Mucosa of descending colon (tissue), 3 donors: ENCODE data around the gene RPS19BP1. TPM values are rescaled to one million over a fixed set of nuclear protein-coding genes. Genes with fewer than 3 reads are reported as not detected.

Source experiments
- ATAC-seq: fragments of 200-7000 bp; cut with Tn5 transposase; one replicate; pipeline ENCODE4 v1.9.1; 2020; ENCODE audit warnings: mild to moderate bottlenecking, moderate library complexity
- DNase-seq, 3 donors: peaks; one replicate each; pipeline ENCODE4 v3.0.0-alpha.2; 2020
- H3K36me3 ChIP-seq: fragments of 200-600 bp; one replicate; pipeline ENCODE4 v1.8.0; 2021; ENCODE audit warnings: low read depth, mild to moderate bottlenecking
- H3K4me1 ChIP-seq: fragments of 200-600 bp; one replicate; pipeline ENCODE4 v1.8.0; 2021; ENCODE audit warnings: low read depth, mild to moderate bottlenecking
- H3K4me3 ChIP-seq: fragments of 200-600 bp; one replicate; pipeline ENCODE4 v1.8.0; 2021; ENCODE audit warnings: mild to moderate bottlenecking
- H3K9me3 ChIP-seq: fragments of 200-600 bp; one replicate; pipeline ENCODE4 v1.8.0; 2021; ENCODE audit warnings: mild to moderate bottlenecking
- intact Hi-C, 2 donors: fragments of 100-400 bp; cut with DNase I in 1 of 2; cut with micrococcal nuclease in 1 of 2; formaldehyde crosslinking; loops; one replicate each; pipeline versions ENCODE4 v1.11.0 to v1.11.1; 2022; cut with DNase I, micrococcal nuclease
- total RNA-seq, 3 donors: library from RNA; stranded (reverse); fragmentation: NEBNext Ultra II Directional in 2 of 3; extraction: Animal tissue kit (Norgen Biotek cat#: 25700) in 2 of 3; gene quantifications; one replicate each; pipeline versions ENCODE4 v1.2.1 to v1.2.4, GENCODE V29; 2021 to 2023
- TF ChIP-seq, protein P1 (sequence below): fragments of 200-600 bp; IDR thresholded peaks from one replicate; pipeline ENCODE4 v1.8.0; 2022; ENCODE audit warnings: antibody characterized with exemption, mild to moderate bottlenecking
- donor health status: DM: no; HTN: no; CAD: no; lungs with moderate emphysema.
- donor health status: DM: no; HTN: no; CAD: no.
- donor health status: DM: no; HTN: yes; CAD: no.

Gene RPS19BP1
- total RNA-seq, 3 donors from 2014 or later: 59.1 to 77.7 (median 61.2) TPM

DNA sequence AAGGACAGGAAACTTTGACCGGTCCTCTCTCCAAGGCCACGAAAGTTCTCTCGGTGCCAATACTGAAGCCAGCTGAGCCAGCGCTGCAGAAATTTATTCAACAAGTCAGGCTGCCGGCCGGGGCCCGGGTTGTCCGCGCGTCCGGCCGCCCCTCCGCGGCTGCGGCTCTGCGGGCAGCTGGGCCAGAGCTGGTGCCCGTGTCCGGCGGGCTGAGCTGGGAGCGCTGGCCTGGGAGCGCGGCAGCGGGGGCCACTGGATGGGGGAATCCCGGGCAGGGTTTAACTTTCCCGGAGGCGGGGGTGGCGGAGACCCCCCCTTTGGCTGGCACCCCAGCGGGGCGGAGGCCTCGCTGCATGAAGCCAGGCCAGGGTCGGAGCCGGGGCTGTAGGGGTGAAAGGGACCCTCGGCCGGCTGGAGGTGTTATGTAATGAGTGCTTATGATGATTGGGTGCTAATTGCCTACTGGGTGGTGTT, 25.7 kb upstream of the RPS19BP1 start:
- Histone ChIP-seq H3K4me1 (peaks cover 7% of the 10 kb centered on the region), H3K36me3 (no peaks in the 10 kb centered on the region), H3K9me3 (no peaks in the 10 kb centered on the region), H3K4me3 (no peak overlapping the region)
- TF ChIP-seq, protein P1, sequence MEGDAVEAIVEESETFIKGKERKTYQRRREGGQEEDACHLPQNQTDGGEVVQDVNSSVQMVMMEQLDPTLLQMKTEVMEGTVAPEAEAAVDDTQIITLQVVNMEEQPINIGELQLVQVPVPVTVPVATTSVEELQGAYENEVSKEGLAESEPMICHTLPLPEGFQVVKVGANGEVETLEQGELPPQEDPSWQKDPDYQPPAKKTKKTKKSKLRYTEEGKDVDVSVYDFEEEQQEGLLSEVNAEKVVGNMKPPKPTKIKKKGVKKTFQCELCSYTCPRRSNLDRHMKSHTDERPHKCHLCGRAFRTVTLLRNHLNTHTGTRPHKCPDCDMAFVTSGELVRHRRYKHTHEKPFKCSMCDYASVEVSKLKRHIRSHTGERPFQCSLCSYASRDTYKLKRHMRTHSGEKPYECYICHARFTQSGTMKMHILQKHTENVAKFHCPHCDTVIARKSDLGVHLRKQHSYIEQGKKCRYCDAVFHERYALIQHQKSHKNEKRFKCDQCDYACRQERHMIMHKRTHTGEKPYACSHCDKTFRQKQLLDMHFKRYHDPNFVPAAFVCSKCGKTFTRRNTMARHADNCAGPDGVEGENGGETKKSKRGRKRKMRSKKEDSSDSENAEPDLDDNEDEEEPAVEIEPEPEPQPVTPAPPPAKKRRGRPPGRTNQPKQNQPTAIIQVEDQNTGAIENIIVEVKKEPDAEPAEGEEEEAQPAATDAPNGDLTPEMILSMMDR: no peak
- intact Hi-C loops: no loop called here
- DNase-seq: no peak
- no peak for ATAC-seq

DNA sequence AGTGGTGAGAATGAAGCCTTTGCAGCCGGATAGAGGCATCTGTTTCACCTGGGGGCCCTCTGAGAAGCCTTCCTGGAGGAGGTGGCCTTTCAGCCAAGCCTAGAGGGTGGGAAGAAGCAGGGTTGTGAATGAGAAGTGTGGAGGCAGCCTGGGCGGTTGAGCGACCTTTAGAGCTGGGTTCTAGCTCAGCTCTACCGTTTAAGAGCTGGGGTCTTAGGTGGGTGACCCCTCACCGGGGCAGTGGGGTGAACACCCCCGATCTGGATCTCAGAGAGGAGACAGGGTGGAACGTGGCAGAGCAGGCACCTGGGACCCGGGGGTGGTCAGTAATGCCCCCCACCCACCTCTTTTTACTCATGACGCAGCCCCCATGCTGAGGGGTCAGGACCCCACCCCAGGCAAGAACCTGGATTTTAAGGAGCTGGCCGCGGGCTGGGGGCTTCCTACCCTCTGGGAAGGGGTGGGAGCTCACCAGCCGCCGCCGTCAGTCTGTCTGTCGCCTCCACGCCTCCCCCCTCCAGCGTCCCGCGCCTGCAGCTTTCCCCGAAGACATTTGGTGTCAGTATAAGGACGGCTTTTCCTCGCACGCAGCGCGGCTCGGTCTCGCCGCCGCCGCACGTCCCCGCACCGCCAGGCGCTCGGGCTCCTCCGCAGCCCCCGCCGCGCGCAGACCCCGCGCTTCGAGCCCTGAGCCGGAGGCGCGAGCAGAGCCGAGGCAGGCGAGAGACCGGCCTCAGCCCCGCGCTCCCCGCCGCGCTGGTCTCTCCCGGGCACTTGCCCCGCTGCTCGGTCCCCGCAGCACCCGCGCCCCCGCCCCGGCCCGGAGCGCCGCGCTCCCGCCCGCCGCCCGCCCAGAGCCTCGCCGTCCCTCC, 24.7 kb upstream of the RPS19BP1 start:
- TF ChIP-seq, protein P1: no peak
- H3K36me3 ChIP-seq: no peaks in the 10 kb centered on the region
- no peak overlapping the region for H3K4me3 ChIP-seq
- peak in 1 of 3 donors; percentile 12 for DNase-seq
- peaks cover 7% of the 10 kb centered on the region for H3K4me1 ChIP-seq
- intact Hi-C loops: no loop called here
- no peaks in the 10 kb centered on the region for H3K9me3 ChIP-seq
- peak; percentile 31 for ATAC-seq

DNA sequence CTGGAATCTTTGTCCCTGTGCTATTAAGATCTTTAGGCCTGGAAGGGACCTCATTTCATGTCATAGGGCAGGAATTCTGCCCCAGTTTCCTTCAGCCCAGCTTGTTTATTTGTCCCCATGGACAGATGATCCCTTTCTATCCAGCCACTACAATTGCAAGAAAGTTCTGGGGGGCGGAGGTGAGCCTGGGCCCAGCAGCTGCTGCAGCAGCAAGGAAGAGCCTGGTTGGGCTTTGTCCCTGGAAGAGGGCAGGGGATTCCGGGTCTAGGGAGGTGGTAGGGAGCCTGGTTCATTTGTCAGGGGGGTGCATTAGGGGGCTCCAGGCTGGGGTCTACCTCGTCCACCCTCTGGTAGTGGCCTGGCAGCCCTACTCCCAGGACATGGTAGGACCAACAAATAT, 21.6 kb upstream of the RPS19BP1 start:
- ATAC-seq: no peak
- H3K9me3 ChIP-seq: no peaks in the 10 kb centered on the region
- TF ChIP-seq, protein P1: no peak

DNA sequence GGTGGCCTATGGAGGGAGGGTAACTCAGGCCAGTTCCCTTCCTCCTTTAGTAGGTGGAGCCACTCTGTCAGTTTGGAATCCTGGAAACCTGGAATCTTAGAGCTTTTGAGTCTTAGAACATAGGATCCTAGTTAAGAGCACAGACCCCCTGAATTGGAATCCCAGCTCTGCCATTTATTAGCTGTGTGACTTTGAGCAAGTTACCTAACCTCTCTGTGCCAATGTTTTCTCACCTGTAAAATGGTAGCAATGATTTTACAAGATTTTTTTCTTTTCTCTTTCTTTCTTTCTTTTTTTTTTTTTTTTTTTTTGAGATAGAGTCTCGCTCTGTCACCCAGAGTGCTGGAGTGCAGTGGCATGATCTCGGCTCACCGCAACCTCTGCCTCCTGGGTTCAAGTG, 20.9 kb upstream of the RPS19BP1 start:
- intact Hi-C loops: no loop called here
- Histone ChIP-seq H3K9me3 (no peaks in the 10 kb centered on the region), H3K4me1 (peaks cover 7% of the 10 kb centered on the region), H3K36me3 (no peaks in the 10 kb centered on the region), H3K4me3 (no peak overlapping the region)
- DNase-seq: no peak
- no peak for ATAC-seq
- TF ChIP-seq, protein P1: no peak

More for the DNA sequence above, 21.6 kb upstream of the RPS19BP1 start:
- H3K36me3 ChIP-seq: no peaks in the 10 kb centered on the region
- peaks cover 7% of the 10 kb centered on the region for H3K4me1 ChIP-seq
- intact Hi-C loops: no loop called here
- no peak overlapping the region for H3K4me3 ChIP-seq
- no peak for DNase-seq

DNA sequence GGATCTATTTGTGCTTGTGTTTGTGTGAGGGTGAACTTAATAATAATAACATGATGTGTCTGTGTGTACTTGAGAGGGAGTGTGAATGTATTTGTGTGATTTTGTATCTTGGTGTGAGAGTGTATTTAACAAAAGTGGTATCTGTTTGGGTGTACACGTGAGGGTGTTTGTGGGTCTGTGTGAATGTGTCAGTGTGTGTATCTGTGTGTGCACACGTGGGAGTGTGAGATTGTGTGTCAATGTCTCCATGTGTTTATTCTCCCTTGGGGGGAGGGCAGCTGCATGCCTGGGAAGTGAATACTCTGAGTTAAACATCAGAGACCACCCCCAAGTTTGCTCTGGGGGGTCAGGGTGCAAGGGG, 15.0 kb upstream of the RPS19BP1 start:
- H3K4me3 ChIP-seq: no peak overlapping the region
- DNase-seq (no peak), ATAC-seq (no peak)
- H3K36me3 ChIP-seq: no peaks in the 10 kb centered on the region
- intact Hi-C loops: no loop called here
- H3K9me3 ChIP-seq: no peaks in the 10 kb centered on the region
- no peaks in the 10 kb centered on the region for H3K4me1 ChIP-seq
- TF ChIP-seq, protein P1: no peak
